HG02642 (cell line): ENCODE measurements around the gene FRMD8.

Experiments used
- ATAC-seq: cut with Tn5 transposase; IDR thresholded peaks from one replicate; pipeline ENCODE4 v1.9.1; 2021; ENCODE audit warnings: mild to moderate bottlenecking; ENCODE audit not compliant: unreplicated experiment, poor library complexity

FRMD8 gene, protein sequence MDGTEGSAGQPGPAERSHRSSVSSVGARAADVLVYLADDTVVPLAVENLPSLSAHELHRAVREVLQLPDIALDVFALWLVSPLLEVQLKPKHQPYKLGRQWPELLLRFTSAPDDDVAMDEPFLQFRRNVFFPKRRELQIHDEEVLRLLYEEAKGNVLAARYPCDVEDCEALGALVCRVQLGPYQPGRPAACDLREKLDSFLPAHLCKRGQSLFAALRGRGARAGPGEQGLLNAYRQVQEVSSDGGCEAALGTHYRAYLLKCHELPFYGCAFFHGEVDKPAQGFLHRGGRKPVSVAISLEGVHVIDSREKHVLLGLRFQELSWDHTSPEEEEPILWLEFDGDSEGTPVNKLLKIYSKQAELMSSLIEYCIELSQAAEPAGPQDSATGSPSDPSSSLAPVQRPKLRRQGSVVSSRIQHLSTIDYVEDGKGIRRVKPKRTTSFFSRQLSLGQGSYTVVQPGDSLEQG

DNA sequence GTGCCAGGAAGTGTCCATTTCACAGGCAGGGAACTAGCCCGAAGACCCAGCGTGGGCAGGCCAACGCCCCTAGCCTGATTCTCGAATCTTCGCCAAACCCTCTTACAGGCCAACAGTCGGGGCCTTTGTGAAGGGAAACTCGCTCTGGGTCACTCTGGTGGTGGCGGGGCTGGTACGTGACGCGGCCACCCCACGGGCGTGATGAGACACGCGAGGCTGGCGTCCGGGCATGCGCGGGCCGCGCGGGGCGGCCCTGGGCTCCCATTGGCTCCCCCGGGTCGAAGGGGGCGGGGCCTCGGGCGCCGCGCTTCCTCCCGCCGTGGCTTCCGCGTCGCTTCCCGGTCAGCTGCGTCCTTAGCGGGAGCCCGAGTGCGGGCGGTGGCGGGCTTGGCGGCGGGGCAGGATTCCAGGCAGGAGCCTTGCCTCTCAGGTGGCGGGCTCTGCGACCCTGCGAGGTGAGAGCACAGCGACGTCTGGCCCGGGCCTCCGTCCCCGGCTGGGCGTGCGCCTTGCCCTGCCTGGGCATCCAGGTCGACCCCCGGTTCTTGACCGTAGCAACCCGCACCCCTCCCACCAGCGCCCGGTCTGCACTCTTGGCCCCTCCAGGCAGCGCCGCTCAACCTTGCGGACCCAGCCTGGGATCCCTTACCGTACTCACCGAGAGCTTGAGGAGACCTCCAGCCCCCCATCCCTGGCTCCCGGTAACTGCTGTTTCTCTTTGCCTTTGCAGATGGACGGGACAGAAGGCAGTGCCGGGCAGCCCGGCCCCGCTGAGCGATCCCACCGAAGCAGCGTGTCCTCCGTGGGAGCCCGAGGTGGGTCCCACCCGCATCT lies at the start of gene FRMD8:
Gene FRMD8 (plus strand): TSS at position 331 of the 834 bp plus-strand sequence. CDS start 400 bp downstream, at position 731.
- ATAC-seq: peak; percentile 50

DNA sequence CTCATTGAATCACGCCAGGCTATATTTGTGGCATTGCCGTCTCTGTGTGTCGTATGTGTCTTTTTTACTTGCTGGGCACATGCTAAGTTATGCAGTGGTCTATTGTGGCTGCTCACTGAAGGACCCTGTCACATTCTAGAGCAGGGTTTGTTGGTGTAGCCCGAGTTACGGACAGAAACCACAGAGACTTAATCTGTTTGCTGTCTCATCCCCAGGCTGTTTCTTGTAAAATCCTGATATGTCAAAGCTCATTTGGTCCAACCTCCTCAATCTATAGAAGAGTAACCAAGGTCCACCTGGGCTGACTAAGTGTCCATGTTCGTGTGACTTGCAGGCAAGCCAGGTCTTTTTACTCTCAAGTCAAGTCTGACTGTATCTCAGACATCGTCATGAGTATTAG lies 47.8 kb upstream of the FRMD8 start:
- ATAC-seq: no peak

DNA sequence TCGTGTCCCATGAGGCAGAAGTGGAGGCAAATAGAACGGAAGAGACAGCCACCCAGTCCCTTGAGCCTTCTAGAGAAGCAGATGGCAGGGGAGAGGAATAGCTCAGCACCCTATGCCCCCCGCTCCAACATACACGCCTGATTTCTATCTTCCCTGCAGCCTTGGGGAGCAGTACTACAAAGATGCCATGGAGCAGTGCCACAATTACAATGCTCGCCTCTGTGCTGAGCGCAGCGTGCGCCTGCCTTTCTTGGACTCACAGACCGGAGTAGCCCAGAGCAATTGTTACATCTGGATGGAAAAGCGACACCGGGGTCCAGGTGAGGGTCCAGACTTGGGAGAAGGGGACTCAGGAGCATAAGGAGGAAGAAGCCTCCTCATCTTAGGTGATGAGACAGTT lies 46.2 kb upstream of the FRMD8 start:
- ATAC-seq: no peak

DNA sequence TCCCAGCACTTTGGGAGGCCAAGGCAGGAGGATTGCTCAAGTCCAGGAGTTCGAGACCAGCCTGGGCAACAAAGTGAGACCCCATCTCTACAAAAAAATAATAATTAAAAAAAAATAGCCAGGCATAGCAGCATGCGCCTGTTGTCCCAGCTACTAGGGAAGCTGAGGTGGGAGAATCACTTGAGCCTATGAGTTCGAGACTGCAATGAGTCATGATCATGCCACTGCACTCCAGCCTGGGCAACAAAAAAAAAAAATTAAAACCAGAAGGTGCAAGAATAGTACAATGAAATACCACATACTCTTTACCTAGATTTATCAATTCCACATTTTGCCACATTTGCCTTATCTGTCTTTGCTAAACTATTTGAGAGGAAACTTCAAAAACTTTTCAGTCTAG lies 44.6 kb upstream of the FRMD8 start:
- ATAC-seq: no peak

DNA sequence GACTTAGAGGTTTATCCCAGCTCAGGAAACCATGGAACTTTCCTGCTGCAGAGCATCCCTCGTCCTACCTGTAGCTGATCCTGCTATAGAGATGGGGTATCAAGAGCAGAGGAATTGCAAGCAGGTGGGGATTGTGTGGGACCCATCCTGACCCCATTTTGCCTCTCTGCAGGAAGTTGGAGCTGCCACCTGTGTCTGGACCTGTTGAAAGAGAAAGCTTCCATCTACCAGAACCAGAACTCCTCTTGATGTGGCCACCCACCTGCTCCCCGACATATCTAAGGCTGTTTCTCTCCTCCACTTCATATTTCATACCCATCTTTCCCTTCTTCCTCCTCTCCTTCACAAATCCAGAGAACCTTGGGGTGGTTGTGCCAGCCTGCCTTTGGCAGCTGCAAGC lies 34.9 kb upstream of the FRMD8 start:
- no peak for ATAC-seq

DNA sequence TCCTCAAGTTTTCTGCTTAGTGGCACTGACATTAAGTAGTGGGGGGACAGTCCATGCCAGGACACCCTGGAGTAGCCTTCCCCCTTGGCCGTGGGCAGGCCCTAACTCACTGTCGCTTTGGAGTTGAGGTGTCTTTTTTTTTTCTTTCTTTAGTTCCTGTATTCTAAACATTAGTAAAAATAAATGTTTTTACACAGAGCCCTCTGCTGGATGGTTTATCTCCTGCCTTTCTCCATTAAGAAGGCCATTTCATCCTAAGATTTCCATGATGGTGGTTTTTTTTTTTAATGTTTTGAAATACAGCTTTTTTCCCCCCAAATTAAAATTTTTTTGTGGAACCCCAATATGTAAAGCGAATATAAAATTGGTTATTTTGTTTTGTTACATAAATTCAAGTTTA lies 33.7 kb upstream of the FRMD8 start:
- no peak for ATAC-seq

DNA sequence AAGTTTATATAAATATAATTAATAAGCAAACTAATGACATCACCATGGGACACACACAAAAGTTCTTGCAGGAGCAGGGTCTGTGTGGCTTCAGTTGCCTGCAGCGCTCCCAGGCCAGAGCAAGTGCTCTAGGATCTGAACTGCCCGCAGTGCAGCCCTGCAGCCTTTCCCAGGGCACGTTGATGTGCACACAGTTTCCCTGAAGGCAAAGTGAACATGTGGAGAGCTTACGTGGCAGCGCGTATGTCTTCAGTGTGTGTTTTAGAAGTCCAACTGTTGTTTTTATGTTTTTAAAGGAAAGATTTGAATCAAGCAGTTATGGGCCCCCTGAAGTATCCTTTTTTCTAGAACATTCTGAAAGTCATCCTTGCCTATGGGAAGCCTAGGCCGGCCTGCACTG lies 33.1 kb upstream of the FRMD8 start:
- ATAC-seq: no peak

DNA sequence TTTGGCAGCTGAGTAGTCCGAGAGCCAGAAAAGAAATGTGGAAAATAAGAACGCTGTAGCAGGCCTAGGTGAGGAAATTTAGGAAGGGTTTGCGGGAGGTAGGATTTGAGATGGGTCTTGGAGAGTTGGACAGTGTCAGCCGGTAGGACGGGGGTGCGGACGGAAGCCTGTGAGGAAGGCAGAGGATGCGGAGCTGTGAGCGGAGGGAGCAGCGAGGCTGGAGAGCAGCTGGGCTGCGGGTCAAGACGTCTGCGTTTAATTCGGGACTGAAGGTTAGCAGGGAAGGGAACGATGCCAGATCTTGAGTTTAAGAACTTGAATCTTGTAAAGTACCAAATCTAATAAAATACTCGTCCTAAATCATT lies 32.6 kb upstream of the FRMD8 start:
- ATAC-seq: no peak

DNA sequence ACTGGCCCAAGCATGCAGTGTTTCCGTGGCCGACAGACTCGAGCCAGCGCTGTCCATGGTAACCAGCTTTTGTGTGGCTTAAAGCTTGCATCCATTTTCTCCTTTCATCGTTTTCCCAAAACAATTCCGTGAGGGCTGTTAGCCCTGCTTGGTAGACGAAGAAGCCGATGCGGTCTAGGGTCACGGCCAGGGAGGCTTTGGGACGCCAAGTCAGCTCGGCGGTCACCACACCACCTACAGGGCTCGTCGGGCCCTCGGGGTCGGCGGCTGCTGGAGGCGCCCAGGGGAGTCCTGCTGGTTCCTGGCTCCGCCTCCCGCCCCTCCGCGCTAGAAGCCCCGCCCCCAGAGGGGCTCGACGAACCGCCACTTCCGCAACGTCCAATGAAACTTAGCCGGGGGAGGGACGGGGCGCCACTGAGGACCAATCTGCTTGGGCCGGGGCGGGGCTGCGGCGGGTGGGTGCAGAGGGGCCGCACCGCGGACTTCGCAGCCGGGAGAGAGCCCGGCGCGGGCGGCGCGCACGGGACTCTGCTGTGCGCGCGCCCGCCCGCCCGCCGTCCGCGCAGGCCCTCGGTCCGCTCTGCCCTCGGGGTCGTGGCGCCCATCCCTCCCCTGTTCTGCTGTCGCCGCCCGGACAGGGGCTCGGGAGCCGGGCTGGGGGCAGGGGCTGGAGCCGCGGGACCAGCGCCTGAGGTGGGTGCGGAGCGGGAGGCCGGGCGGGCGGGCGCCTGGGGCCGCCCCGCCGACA lies 32.0 kb upstream of the FRMD8 start, which contains the start of gene TIGD3:
Gene TIGD3 (plus strand): TSS at position 487 of the 748 bp plus-strand sequence. CDS start 1,058 bp downstream, outside the sequence.
- ATAC-seq: peak; percentile 85

DNA sequence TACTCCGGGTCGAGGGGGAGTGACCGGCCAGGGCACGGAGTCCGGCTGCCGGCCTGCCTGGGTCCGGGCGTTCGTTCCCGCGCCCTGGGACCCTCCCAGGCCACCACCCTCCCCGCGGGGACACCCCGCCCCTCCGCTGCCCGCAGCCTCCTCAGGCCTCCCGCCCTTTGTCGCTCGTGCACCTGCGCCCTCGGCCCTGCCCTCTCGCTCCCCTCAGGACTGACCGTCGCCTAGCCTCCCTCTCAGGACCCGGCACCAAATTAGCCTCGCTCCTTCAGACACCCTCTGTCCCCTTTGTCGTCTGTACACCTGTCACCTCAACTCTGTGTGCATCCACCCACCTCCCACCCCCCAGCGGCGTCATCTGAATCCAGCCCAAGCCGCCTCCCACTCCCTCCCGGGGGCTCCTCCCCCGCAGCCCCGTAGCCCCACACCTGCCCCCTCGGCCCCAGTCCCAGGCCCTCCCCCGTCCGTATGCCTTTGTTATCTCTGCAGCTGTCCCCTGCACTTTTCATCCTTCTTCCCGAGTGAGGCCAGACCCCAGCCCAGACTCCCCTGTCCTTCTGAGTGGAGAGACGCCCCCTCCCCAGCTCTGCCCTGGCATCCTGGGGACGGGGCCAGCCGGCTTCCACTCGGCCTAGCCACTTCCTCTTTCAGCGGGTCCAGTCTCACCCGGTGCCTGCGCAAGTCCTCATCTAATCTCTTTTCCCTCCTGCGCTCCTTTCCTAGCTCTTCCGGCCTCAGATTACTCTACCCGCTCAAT lies 31.2 kb upstream of the FRMD8 start:
- ATAC-seq: peak; percentile 31

DNA sequence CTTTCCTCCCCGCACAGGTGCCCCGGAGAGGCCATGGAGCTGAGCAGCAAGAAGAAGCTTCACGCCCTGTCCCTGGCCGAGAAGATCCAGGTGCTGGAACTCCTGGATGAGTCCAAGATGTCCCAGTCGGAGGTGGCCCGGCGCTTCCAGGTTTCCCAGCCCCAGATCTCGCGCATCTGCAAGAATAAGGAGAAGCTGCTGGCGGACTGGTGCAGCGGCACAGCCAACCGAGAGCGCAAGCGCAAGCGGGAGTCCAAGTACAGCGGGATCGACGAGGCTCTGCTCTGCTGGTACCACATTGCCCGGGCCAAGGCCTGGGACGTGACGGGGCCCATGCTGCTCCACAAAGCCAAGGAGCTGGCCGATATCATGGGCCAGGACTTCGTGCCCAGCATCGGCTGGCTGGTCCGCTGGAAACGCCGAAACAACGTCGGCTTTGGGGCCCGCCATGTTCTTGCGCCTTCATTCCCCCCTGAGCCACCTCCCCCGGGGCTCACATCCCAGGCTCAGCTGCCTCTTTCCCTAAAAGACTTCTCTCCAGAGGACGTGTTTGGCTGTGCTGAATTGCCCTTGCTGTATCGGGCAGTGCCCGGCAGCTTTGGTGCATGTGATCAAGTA lies 30.6 kb upstream of the FRMD8 start:
- ATAC-seq: no peak

DNA sequence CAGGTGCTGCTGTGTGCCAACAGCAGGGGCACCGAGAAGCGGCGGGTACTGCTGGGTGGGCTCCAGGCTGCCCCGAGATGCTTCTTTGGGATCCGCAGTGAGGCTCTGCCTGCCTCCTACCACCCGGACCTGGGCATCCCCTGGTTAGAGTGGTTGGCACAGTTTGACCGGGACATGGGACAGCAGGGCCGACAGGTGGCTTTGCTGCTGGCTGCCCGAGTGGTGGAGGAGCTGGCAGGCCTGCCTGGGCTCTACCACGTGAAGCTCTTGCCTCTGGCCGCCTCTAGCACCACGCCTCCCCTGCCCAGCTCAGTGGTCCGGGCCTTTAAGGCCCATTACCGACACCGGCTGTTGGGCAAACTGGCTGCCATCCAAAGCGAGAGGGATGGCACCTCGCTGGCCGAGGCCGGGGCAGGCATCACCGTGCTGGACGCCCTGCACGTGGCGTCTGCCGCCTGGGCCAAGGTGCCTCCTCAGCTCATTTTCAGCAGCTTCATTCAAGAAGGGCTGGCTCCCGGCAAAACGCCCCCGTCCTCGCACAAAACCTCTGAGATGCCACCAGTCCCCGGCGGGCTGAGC lies 30.0 kb upstream of the FRMD8 start:
- ATAC-seq: no peak

DNA sequence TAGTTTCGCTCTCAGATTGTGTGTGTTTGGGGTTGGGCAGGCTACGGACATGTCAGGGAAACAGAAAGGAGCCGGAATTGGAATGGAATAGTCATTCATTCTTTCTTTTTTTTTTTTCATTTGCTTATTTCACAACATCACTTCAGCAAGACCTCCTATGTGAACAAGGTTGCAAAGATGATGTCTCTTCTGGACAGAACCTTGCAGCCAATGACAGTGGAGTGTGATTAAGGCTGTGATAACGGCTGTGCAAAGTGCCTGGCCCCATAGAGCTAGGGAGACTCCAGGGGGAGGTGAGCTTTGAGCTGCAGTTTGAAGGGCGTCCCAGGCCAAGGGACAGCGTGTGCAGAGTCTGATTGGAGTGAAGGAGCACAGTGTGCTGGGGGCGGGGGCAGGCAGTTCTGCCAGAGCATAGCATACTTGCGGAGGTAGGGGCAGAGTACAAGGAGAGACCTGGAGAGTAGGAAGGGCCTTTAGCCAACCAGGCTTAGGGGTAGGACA lies 28.5 kb upstream of the FRMD8 start:
- ATAC-seq: no peak

DNA sequence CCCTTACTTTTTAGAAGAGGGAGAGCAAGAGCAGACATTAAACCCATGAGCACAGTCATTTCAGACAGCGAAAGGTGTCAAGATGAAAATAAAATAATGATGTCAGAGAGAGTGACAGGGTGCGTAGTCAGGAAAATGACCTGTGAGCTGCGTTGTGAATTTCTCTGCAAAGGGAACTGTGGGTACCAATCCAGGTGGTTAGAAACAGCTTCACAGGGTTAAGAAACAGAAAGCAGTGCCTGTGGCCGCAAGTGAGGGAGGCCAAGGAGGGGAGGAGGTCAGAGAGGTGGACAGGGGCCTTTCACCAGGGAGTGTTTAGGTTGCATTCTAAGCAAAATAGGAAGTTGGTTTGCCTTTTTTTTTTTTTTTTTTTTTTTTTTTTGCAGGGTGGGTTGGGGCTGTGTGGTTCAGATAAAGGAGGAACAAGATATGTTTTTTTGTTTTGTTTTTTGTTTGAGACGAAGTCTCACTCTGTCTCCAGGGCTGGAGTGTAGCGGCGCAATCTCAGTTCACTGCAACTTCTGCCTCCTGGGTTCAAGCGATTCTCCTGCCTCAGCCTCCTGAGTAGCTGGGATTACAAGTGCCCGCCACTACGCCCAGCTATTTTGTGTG lies 24.0 kb upstream of the FRMD8 start:
- ATAC-seq: no peak

DNA sequence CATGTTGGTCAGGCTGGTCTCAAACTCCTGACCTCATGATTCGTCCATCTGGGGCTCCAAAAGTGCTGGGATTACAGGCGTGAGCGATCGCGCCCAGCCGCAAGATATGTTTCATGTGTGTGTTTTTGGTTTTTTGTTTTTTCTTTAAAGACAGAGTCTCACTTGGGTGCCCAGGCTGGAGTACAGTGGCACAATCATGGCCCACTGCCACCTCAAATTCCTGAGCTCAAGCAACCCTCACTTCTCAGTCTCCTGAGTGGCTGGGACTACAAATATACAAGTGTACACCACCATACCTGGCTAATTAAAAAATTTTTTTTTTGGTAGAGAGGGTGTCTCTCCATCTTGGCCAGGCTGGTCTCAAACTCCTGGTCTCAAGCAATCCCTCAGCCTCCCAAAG lies 23.5 kb upstream of the FRMD8 start:
- ATAC-seq: no peak

DNA sequence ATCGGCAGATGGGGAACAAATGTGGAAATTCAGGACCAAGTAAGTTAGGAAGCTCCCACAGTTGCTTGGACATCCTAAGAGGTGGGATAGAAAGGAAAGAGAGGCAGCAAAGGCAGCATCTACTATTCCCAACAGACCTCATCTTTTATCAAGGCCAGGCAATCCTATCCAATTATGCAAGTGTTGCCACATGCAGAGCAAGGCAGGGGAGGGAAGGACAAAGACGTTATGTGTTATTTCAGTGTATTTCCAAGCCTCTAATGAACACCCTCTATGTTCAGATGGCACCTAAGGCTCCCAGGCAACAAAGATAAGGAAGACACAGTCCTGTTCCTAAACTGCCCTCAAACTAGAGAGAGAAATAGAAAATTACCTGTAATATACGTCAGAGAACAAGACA lies 22.7 kb upstream of the FRMD8 start:
- no peak for ATAC-seq

DNA sequence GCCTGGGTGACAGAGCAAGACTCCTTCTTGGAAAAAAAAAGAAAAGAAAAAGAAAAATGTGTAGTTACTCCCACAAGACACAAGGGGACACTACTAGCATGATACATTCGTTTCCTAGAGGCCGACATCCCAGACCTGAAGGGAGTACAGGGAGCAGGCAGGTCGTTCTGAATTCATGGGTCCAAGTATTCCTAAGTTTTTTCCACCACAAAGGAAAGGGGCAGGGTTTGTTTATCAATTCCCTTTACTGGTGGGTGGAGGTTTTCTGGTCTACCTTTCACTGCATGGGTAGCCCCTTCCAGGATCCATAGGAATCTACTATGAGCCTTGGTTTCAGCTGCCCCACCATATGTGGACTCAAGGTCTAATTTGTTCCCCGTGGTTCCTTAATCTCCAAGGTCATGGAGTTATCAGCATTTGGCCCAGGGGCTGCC lies 20.1 kb upstream of the FRMD8 start:
- no peak for ATAC-seq

DNA sequence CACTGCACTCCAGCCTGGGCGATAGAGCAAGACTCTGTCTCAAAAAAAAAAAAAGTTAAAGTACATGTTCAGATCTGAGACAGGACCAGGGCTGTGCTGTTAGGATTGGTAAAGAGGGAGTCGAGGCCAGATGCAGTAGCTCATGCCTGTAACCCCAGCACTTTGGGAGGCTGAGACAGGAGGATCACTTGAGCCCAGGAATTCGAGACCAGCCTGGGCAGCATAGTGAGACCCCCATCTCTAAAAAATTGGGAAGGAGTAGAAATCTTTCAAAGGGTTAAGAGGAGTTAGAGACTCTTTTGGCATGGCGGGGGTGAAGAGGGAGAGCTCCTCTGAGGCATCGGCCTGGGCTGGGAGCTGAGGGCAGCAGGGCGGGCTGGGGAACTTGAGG lies 15.8 kb upstream of the FRMD8 start:
- ATAC-seq: no peak
